Measurements from ENCODE around the gene ZNF277. TPM values are rescaled to one million over a fixed set of nuclear protein-coding genes. Genes with fewer than 3 reads are reported as not detected.

Gene ZNF277
- total RNA-seq, 4 donors from 2014 or later, result 19.5 to 27.1 (median 25.7) TPM

DNA sequence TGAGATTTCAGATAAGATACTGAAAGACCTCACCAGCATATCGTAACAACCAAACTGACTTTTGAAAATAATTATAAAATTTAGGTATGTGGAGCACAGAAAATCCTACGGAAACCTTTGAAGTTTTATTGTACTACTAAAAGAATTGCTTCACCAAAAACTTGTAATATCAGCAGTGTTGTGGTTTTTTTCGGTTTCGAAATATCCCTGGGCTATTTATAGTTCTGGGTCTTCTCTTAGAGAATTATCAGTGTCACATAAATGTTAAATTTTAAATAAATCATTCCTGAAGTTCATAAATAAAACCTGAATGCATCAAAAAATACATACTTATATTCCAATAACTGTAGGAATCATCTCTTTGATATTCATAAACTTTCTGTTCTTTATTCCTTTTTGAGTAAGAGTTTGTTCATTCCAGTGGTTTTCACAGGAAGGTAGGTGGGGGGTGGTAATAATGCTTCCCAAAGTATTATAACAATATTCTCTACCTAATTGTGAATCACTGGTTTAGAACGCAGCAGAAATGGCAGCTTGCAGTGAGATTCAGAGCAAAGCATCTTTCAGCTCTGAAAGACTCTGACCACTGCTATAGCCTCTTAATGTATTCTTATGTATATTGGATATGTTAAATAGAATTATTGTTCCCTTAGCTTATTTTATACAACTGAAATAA is 60.2 kb downstream of the ZNF277 start:
- DNase-seq (ENCODE audit: extremely low spot score), result no peak
- Histone ChIP-seq H3K27ac (replicated peaks in 1 of 4) (no peak overlapping the region), H3K9me3 (no peaks in the 10 kb centered on the region), H3K27me3 (no peaks in the 10 kb centered on the region), H3K36me3 (no peaks in the 10 kb centered on the region), H3K4me1 (peaks cover 4 to 19% (median 18%) of the 10 kb centered on the region in 4 donors), H3K4me3 (no peak overlapping the region)
- intact Hi-C loops (cut with DNase I), result no loop called here
- TF ChIP-seq POLR2AphosphoS5 (IDR thresholded peaks at IDR 0.05) (no peak), EP300 (IDR thresholded peaks at IDR 0.05) (no peak), POLR2A (IDR thresholded peaks at IDR 0.05; ENCODE audit: low read depth) (no peak)
- TF ChIP-seq, protein P1, sequence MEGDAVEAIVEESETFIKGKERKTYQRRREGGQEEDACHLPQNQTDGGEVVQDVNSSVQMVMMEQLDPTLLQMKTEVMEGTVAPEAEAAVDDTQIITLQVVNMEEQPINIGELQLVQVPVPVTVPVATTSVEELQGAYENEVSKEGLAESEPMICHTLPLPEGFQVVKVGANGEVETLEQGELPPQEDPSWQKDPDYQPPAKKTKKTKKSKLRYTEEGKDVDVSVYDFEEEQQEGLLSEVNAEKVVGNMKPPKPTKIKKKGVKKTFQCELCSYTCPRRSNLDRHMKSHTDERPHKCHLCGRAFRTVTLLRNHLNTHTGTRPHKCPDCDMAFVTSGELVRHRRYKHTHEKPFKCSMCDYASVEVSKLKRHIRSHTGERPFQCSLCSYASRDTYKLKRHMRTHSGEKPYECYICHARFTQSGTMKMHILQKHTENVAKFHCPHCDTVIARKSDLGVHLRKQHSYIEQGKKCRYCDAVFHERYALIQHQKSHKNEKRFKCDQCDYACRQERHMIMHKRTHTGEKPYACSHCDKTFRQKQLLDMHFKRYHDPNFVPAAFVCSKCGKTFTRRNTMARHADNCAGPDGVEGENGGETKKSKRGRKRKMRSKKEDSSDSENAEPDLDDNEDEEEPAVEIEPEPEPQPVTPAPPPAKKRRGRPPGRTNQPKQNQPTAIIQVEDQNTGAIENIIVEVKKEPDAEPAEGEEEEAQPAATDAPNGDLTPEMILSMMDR (IDR thresholded peaks at IDR 0.05), result no peak
- 72% methylated on average over 5 of the region's 5 CpGs for WGBS

DNA sequence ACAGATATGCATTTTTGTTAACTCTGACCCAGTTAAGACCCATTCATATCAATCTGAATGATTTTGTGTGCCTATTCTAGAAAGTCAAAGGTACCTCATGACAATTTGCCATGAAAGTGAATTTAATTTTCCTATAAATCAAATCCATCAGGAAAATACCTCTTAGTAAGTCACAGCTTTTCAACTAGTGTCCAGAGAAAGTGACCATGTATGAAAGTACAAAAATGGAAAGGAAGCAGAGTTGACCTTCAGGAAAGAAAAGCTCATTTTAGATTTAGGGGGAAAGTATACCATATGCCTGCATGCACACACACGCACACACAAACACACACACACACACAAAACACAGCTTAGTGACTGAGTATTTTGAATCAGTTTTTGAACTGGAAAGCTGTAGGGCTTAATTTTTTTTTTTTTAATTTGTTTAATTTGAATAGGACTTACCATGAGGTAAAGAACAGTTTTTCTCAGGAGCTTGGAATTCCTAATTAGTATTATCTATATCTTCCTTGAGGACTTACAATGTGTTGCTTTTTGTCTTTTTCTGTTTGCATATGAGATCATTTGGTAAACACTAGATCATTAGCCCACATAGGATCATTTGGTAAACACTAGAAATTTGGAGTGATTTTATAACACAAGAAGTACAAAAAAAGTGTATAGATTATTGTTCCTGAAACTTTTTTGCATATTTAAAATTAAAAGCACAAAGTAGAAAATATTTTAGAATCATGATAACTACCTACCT is 61.6 kb downstream of the ZNF277 start:
- TF ChIP-seq, protein P1 (IDR thresholded peaks at IDR 0.05), result no peak
- TF ChIP-seq POLR2A (IDR thresholded peaks at IDR 0.05; ENCODE audit: low read depth) (no peak), EP300 (IDR thresholded peaks at IDR 0.05) (no peak), POLR2AphosphoS5 (IDR thresholded peaks at IDR 0.05) (no peak)
- Histone ChIP-seq H3K4me1 (peaks cover 4 to 13% (median 7%) of the 10 kb centered on the region in 4 donors), H3K4me3 (no peak overlapping the region), H3K27me3 (no peaks in the 10 kb centered on the region), H3K27ac (replicated peaks in 1 of 4) (no peak overlapping the region), H3K9me3 (no peaks in the 10 kb centered on the region), H3K36me3 (no peaks in the 10 kb centered on the region)
- intact Hi-C loops (cut with DNase I), result no loop called here
- 93% methylated on average over 1 of the region's 1 CpG for whole genome bisulfite sequencing
- DNase-seq (ENCODE audit: extremely low spot score), result no peak

DNA sequence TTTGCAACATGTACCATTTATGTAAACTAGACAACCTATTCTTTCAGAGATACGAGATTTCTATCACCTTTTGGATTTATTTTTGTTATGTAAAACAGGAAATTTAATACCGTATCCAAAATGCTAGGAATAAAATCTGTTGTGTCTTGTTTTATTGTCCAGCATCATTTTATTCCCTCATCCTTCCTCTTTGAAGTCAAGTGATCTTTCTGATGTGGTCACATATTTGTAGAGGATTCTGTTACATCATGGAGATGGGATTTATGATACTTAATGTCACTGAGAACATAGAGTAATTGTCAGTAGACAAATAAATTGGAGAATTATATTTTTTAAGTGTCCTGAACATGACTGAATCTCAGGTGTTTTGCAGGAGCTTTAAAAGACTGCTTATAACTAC is 64.7 kb downstream of the ZNF277 start:
- Histone ChIP-seq H3K27me3 (no peaks in the 10 kb centered on the region), H3K36me3 (no peaks in the 10 kb centered on the region), H3K27ac (replicated peaks in 1 of 4) (no peak overlapping the region), H3K4me3 (no peak overlapping the region), H3K4me1 (peaks cover 0 to 3% (median 1%) of the 10 kb centered on the region in 4 donors), H3K9me3 (no peaks in the 10 kb centered on the region)
- intact Hi-C loops (cut with DNase I), result no loop called here
- 68% methylated on average over 2 of the region's 2 CpGs for WGBS
- no peak for DNase-seq (ENCODE audit: extremely low spot score)
- TF ChIP-seq POLR2AphosphoS5 (IDR thresholded peaks at IDR 0.05) (no peak), EP300 (IDR thresholded peaks at IDR 0.05) (no peak), POLR2A (IDR thresholded peaks at IDR 0.05; ENCODE audit: low read depth) (no peak)
- TF ChIP-seq, protein P1 (IDR thresholded peaks at IDR 0.05), result no peak

DNA sequence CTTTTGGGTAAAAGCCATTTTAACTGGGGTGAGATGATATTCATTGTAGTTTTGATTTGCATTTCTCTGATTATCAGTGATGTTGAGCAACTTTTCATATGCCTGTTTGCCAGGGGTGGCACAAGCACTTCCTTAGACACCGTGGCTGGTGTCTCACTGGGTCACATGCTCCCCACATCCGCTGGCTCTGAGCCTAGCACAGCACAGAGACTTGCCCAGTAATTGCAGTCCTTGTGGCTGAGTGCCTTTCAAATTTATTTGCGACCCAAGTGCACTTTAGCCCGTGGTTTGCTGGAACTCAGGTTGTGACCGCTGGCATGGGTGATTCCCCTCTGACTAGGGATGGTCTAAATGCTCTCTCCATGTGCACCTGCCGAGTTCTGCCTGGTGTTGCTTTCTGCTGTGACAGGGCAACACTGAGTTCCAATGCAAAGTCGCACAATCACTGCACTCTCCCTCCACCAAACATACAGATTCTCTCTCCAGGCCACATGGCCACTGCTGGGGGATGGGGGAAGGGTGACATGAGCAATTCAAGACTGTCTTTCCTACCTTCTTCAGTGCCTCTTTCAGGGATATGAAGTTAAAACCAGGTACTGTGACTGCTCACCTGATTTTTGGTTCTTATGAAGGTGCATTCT is 66.5 kb downstream of the ZNF277 start:
- Histone ChIP-seq H3K9me3 (no peaks in the 10 kb centered on the region), H3K27me3 (no peaks in the 10 kb centered on the region), H3K36me3 (no peaks in the 10 kb centered on the region), H3K4me3 (no peak overlapping the region), H3K27ac (replicated peaks in 1 of 4) (no peak overlapping the region), H3K4me1 (no peaks in the 10 kb centered on the region)
- TF ChIP-seq POLR2AphosphoS5 (IDR thresholded peaks at IDR 0.05) (no peak), POLR2A (IDR thresholded peaks at IDR 0.05; ENCODE audit: low read depth) (no peak), EP300 (IDR thresholded peaks at IDR 0.05) (no peak)
- TF ChIP-seq, protein P1 (IDR thresholded peaks at IDR 0.05), result no peak
- WGBS, result 84% methylated on average over 6 of the region's 7 CpGs
- DNase-seq (ENCODE audit: extremely low spot score), result no peak
- intact Hi-C loops (cut with DNase I), result no loop called here

Measured in esophagus muscularis mucosa (tissue), 4 donors.